SK-N-SH treated with all-trans-retinoic acid at 6 μM for 48 hours (cell line): ENCODE data around the gene IGHMBP2.

Source experiments
- CSDC2 ChIP-seq: fragments of 250-450 bp; sonication (Bioruptor Pico); IDR thresholded peaks from 2 replicates; pipeline ENCODE4 v1.5.0; 2020; ENCODE audit warnings: mild to moderate bottlenecking, moderate library complexity
- ESRRG ChIP-seq: fragments of 250-450 bp; sonication (Bioruptor Pico); IDR thresholded peaks from 2 replicates; pipeline ENCODE4 v1.6.1; 2021; ENCODE audit warnings: mild to moderate bottlenecking
- OSR1 ChIP-seq: fragments of 250-450 bp; sonication (Bioruptor Pico); IDR thresholded peaks from 2 replicates; pipeline ENCODE4 v1.8.0; 2022; ENCODE audit warnings: moderate library complexity, mild to moderate bottlenecking, inconsistent platforms
- PPARA ChIP-seq: fragments of 250-450 bp; sonication (Bioruptor Pico); IDR thresholded peaks from 2 replicates; pipeline ENCODE4 v1.5.0; 2020; ENCODE audit warnings: mild to moderate bottlenecking, borderline replicate concordance
- RARB ChIP-seq: fragments of 250-450 bp; sonication (Bioruptor Pico); IDR thresholded peaks from 2 replicates; pipeline ENCODE4 v1.8.0; 2021; ENCODE audit warnings: mild to moderate bottlenecking, moderate library complexity
- ZC3H10 ChIP-seq: fragments of 250-450 bp; sonication (Bioruptor Pico); IDR thresholded peaks from 2 replicates; pipeline ENCODE4 v1.5.1; 2021; ENCODE audit warnings: mild to moderate bottlenecking, moderate library complexity
- ZFP3 ChIP-seq: fragments of 250-450 bp; sonication (Bioruptor Pico); IDR thresholded peaks from 2 replicates; pipeline ENCODE4 v1.5.0; 2020; ENCODE audit warnings: mild to moderate bottlenecking, moderate library complexity
- ZFP30 ChIP-seq: fragments of 450-650 bp; formaldehyde crosslinking; IDR thresholded peaks from 2 replicates; pipeline ENCODE4 v1.5.0; 2022; ENCODE audit warnings: mild to moderate bottlenecking, moderate library complexity
- ZNF565 ChIP-seq: fragments of 450-650 bp; formaldehyde crosslinking; conservative IDR thresholded peaks from 2 replicates; pipeline ENCODE4 v1.5.0; 2020; ENCODE audit warnings: low read depth, mild to moderate bottlenecking, moderate library complexity
- TF ChIP-seq, protein P1 (sequence below): fragments of 250-450 bp; sonication (Bioruptor Pico); IDR thresholded peaks from 2 replicates; pipeline ENCODE4 v1.5.1; 2020; ENCODE audit warnings: low read depth, mild to moderate bottlenecking, moderate library complexity
- TF ChIP-seq, protein P2 (sequence below): fragments of 250-450 bp; sonication (Bioruptor Pico); IDR thresholded peaks from 2 replicates; pipeline ENCODE4 v1.8.0; 2021; ENCODE audit warnings: low read depth, mild to moderate bottlenecking, moderate library complexity, borderline replicate concordance
- TF ChIP-seq, protein P3 (sequence below): fragments of 250-450 bp; sonication (Bioruptor Pico); IDR thresholded peaks from 2 replicates; pipeline ENCODE4 v1.5.0; 2020; ENCODE audit warnings: mild to moderate bottlenecking, moderate library complexity

DNA sequence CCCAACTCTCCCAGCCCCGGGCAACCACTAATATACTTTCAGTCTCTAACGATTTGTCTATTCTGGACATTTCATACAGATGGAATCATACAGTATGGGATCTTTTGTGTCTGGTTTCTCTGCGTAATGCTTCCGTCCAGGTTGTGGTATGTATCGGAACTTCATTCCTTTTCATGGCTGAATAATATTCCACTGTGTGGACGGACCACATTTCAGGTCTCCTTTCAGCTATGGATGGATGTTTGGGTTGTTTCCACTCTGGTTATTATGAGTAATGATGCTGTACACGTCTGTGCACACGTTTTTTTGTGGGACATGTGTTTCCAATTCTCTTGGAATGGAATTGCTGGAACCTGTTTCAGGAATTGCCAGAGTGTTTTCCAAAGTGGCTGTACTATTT lies 44.6 kb upstream of the IGHMBP2 start:
- TF ChIP-seq ZFP3 (CRISPR knock-in tag), result no peak
- TF ChIP-seq ZNF565 (CRISPR knock-in tag), result no peak
- TF ChIP-seq, protein P1, sequence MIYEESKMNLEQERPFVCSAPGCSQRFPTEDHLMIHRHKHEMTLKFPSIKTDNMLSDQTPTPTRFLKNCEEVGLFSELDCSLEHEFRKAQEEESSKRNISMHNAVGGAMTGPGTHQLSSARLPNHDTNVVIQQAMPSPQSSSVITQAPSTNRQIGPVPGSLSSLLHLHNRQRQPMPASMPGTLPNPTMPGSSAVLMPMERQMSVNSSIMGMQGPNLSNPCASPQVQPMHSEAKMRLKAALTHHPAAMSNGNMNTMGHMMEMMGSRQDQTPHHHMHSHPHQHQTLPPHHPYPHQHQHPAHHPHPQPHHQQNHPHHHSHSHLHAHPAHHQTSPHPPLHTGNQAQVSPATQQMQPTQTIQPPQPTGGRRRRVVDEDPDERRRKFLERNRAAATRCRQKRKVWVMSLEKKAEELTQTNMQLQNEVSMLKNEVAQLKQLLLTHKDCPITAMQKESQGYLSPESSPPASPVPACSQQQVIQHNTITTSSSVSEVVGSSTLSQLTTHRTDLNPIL (CRISPR knock-in tag), result no peak
- TF ChIP-seq, protein P2, sequence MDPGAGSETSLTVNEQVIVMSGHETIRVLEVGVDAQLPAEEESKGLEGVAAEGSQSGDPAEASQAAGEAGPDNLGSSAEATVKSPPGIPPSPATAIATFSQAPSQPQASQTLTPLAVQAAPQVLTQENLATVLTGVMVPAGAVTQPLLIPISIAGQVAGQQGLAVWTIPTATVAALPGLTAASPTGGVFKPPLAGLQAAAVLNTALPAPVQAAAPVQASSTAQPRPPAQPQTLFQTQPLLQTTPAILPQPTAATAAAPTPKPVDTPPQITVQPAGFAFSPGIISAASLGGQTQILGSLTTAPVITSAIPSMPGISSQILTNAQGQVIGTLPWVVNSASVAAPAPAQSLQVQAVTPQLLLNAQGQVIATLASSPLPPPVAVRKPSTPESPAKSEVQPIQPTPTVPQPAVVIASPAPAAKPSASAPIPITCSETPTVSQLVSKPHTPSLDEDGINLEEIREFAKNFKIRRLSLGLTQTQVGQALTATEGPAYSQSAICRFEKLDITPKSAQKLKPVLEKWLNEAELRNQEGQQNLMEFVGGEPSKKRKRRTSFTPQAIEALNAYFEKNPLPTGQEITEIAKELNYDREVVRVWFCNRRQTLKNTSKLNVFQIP, result no peak
- TF ChIP-seq ESRRG (CRISPR knock-in tag), result no peak
- TF ChIP-seq CSDC2 (CRISPR knock-in tag), result no peak
- no peak for TF ChIP-seq ZC3H10 (CRISPR knock-in tag)
- TF ChIP-seq, protein P3, sequence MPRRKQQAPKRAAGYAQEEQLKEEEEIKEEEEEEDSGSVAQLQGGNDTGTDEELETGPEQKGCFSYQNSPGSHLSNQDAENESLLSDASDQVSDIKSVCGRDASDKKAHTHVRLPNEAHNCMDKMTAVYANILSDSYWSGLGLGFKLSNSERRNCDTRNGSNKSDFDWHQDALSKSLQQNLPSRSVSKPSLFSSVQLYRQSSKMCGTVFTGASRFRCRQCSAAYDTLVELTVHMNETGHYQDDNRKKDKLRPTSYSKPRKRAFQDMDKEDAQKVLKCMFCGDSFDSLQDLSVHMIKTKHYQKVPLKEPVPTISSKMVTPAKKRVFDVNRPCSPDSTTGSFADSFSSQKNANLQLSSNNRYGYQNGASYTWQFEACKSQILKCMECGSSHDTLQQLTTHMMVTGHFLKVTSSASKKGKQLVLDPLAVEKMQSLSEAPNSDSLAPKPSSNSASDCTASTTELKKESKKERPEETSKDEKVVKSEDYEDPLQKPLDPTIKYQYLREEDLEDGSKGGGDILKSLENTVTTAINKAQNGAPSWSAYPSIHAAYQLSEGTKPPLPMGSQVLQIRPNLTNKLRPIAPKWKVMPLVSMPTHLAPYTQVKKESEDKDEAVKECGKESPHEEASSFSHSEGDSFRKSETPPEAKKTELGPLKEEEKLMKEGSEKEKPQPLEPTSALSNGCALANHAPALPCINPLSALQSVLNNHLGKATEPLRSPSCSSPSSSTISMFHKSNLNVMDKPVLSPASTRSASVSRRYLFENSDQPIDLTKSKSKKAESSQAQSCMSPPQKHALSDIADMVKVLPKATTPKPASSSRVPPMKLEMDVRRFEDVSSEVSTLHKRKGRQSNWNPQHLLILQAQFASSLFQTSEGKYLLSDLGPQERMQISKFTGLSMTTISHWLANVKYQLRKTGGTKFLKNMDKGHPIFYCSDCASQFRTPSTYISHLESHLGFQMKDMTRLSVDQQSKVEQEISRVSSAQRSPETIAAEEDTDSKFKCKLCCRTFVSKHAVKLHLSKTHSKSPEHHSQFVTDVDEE (CRISPR knock-in tag), result no peak
- TF ChIP-seq OSR1 (CRISPR knock-in tag), result no peak
- no peak for TF ChIP-seq ZFP30 (CRISPR knock-in tag)
- no peak for TF ChIP-seq RARB (CRISPR knock-in tag)
- no peak for TF ChIP-seq PPARA (CRISPR knock-in tag)
